ENCODE data around the gene PER2. TPM values are rescaled to one million over a fixed set of nuclear protein-coding genes. Genes with fewer than 3 reads are reported as not detected.

Gene PER2
- total and polyA plus RNA-seq, 2 of the 4 experiments (the other 2 are of a cell fraction) = 1.7 to 3.2 TPM

DNA sequence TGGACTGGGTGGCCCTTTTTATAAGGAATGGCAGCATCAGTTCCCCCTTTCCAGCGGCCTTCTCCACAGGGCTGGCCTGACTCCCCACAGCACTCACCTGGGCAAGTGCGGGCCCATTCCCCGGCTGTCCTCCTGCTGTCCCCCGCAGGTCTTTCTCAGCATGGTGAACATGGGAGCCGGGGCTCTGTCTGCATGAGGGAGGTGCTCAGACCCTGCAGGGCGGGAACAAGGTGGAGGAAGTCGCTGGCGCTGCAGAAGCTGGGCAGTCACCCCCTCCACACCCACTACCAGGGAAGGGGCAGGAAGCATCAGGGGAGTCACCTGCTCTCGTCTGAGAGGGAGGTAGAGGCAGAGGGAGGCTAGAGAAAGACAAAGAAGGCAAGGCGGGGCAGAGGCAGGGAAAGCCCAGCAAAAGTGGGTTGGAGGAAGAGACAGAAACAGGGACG lies 60.8 kb downstream of the PER2 start:
- in situ Hi-C loops (cut with MboI; ENCODE audit: low sequenced_read_pairs) = no loop called here
- Histone ChIP-seq H2BK5ac (ENCODE audit: low read depth, low read length, poor library complexity, severe bottlenecking) (no peak overlapping the region), H3K27ac (ENCODE audit: insufficient read depth, low read length) (no peak overlapping the region), H3K4me3 (ENCODE audit: insufficient read depth, low read depth, low read length) (no peak overlapping the region), H2AK9ac (replicated peaks; ENCODE audit: low read depth, low read length, poor library complexity) (no peak overlapping the region), H2AK5ac (ENCODE audit: low read depth, low read length) (no peak overlapping the region), H3K4ac (ENCODE audit: low read depth, low read length) (no peak overlapping the region), H4K91ac (ENCODE audit: insufficient read depth, low read depth, low read length) (no peak overlapping the region), H3K9me1 (ENCODE audit: insufficient read depth, low read length) (no peaks in the 10 kb centered on the region), H3K4me2 (ENCODE audit: low read depth, low read length) (no peak overlapping the region), H2BK15ac (ENCODE audit: low read depth, low read length) (no peak overlapping the region), H3K36me3 (ENCODE audit: control insufficient read depth, insufficient read depth, low read length) (no peaks in the 10 kb centered on the region), H3K23ac (ENCODE audit: low read depth, low read length) (no peak overlapping the region), H3K79me1 (ENCODE audit: low read depth in 1 of 2, low read length in 2 of 2) (no peaks in the 10 kb centered on the region), H2BK120ac (ENCODE audit: low read depth, low read length) (no peak overlapping the region), H3K27me3 (ENCODE audit: control insufficient read depth, insufficient read depth, low read length) (peaks cover 32% of the 10 kb centered on the region), H3K4me1 (ENCODE audit: control insufficient read depth, insufficient read depth, low read length) (0 out of 2 replicates have a peak, but pooled peaks cover 2% of the 10 kb centered on the region), H4K5ac (ENCODE audit: low read depth, low read length) (no peak overlapping the region), H3K9me3 (ENCODE audit: control insufficient read depth, insufficient read depth, low read length) (no peaks in the 10 kb centered on the region), H3K9ac (ENCODE audit: low read depth, low read length) (no peak overlapping the region), H4K8ac (ENCODE audit: low read depth in 2 of 2, low read length in 2 of 2) (no peak overlapping the region), H3K56ac (ENCODE audit: extremely low read depth, insufficient read depth, low read length) (no peak overlapping the region), H2AFZ (replicated peaks; ENCODE audit: low read length, poor library complexity) (no peak overlapping the region), H2BK20ac (ENCODE audit: low read depth, low read length) (no peak overlapping the region), H3K14ac (replicated peaks; ENCODE audit: low read depth, low read length) (no peak overlapping the region), H4K20me1 (ENCODE audit: insufficient read depth, low read length) (no peaks in the 10 kb centered on the region), H3K18ac (ENCODE audit: low read depth, low read length) (no peak overlapping the region)
- dilution Hi-C loops (cut with HindIII; ENCODE audit: low sequenced_read_pairs, unreplicated experiment) = no loop called here
- DNase-seq (no peak), ATAC-seq (ENCODE audit: low read depth) (no peak)
- no peak for TF ChIP-seq RFX5 (IDR thresholded peaks at IDR 0.05; ENCODE audit: low read depth, low read length)
- TF ChIP-seq MAZ (IDR thresholded peaks at IDR 0.05; ENCODE audit: borderline replicate concordance, low read depth, low read length) = no peak
- no peak for TF ChIP-seq MAFK (IDR thresholded peaks at IDR 0.05; ENCODE audit: low read depth, low read length)
- TF ChIP-seq NFE2L2 (IDR thresholded peaks at IDR 0.05; ENCODE audit: low read depth, low read length) = no peak
- TF ChIP-seq BHLHE40 (IDR thresholded peaks at IDR 0.05; ENCODE audit: low read depth, low read length) = no peak
- TF ChIP-seq CEBPB (IDR thresholded peaks at IDR 0.05; ENCODE audit: low read depth, low read length) = no peak
- no peak for TF ChIP-seq RAD21 (IDR thresholded peaks at IDR 0.05; ENCODE audit: low read length)
- TF ChIP-seq, protein P1, sequence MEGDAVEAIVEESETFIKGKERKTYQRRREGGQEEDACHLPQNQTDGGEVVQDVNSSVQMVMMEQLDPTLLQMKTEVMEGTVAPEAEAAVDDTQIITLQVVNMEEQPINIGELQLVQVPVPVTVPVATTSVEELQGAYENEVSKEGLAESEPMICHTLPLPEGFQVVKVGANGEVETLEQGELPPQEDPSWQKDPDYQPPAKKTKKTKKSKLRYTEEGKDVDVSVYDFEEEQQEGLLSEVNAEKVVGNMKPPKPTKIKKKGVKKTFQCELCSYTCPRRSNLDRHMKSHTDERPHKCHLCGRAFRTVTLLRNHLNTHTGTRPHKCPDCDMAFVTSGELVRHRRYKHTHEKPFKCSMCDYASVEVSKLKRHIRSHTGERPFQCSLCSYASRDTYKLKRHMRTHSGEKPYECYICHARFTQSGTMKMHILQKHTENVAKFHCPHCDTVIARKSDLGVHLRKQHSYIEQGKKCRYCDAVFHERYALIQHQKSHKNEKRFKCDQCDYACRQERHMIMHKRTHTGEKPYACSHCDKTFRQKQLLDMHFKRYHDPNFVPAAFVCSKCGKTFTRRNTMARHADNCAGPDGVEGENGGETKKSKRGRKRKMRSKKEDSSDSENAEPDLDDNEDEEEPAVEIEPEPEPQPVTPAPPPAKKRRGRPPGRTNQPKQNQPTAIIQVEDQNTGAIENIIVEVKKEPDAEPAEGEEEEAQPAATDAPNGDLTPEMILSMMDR (conservative IDR thresholded peaks at IDR 0.05; ENCODE audit: low read depth, low read length) = no peak
- TF ChIP-seq, protein P2, sequence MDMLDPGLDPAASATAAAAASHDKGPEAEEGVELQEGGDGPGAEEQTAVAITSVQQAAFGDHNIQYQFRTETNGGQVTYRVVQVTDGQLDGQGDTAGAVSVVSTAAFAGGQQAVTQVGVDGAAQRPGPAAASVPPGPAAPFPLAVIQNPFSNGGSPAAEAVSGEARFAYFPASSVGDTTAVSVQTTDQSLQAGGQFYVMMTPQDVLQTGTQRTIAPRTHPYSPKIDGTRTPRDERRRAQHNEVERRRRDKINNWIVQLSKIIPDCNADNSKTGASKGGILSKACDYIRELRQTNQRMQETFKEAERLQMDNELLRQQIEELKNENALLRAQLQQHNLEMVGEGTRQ (IDR thresholded peaks at IDR 0.05; ENCODE audit: low read depth, low read length) = no peak
- no peak for TF ChIP-seq MXI1 (IDR thresholded peaks at IDR 0.05; ENCODE audit: borderline replicate concordance, low read depth, low read length)
- TF ChIP-seq RCOR1 (IDR thresholded peaks at IDR 0.05; ENCODE audit: insufficient replicate concordance, low read length) = no peak
- no peak for TF ChIP-seq FOS (IDR thresholded peaks at IDR 0.05; ENCODE audit: low read depth, low read length)
- BruUV-seq (replicated peaks) = no TSS peak
- intact Hi-C loops (cut with micrococcal nuclease) = no loop called here
- POLR2A ChIA-PET (ENCODE audit: unreplicated experiment) = no interaction called here
- CTCF ChIA-PET = no interaction called here
- WGBS, 2 experiments (ENCODE audit: extremely low coverage in 2 of 2, insufficient read length in 1 of 2) = 84% methylated on average over 3 of the region's 11 CpGs; no CpG with 5 or more reads in 1 of the 2 experiments

All from IMR-90 (cell line).